AG09309 (cell line): Measurements from ENCODE around the gene ATP8B2.
"Not testable (repeated sequence)": the region's sequence is repeated elsewhere in the genome, so short reads cannot be mapped to it uniquely, and the experiment has no call there.

Experiments used
- DNase-seq: peaks from one replicate; pipeline ENCODE4 v3.0.0-alpha.2; 2010; ENCODE audit warnings: low read depth
- H3K4me3 ChIP-seq: 2 replicates; pipeline ENCODE4 v1.5.1; 2011; ENCODE audit warnings: mild to moderate bottlenecking, low read depth, low read length, moderate library complexity; ENCODE audit not compliant: control insufficient read depth
- TF ChIP-seq, protein P1 (sequence below): IDR thresholded peaks from 2 replicates; pipeline ENCODE4 v1.5.1; 2011; ENCODE audit warnings: mild to moderate bottlenecking, low read depth, low read length, inconsistent platforms; ENCODE audit not compliant: insufficient read depth, control insufficient read depth; ENCODE audit errors: missing control alignments

The ATP8B2 gene

DNA sequence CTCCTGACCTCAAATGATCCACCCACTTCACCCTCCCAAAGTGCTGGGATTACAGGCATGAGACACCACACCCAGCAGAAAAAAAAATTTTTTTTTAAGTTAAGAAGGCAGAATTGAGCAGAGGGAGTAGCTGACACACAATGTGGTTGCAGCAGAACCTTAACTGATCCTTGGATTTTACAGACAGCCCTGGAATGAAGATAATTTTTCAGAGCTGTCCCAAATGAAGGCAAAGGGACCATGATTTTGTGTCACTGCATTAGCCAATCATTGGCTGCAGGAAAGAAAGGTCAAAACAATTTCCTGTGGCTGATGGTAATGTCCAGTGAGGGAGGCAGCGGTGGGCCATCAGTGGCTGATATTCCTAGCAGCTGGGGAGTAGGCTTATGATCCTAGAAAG lies 23.7 kb upstream of the ATP8B2 start:
- TF ChIP-seq, protein P1, sequence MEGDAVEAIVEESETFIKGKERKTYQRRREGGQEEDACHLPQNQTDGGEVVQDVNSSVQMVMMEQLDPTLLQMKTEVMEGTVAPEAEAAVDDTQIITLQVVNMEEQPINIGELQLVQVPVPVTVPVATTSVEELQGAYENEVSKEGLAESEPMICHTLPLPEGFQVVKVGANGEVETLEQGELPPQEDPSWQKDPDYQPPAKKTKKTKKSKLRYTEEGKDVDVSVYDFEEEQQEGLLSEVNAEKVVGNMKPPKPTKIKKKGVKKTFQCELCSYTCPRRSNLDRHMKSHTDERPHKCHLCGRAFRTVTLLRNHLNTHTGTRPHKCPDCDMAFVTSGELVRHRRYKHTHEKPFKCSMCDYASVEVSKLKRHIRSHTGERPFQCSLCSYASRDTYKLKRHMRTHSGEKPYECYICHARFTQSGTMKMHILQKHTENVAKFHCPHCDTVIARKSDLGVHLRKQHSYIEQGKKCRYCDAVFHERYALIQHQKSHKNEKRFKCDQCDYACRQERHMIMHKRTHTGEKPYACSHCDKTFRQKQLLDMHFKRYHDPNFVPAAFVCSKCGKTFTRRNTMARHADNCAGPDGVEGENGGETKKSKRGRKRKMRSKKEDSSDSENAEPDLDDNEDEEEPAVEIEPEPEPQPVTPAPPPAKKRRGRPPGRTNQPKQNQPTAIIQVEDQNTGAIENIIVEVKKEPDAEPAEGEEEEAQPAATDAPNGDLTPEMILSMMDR: no peak
- H3K4me3 ChIP-seq: no peak overlapping the region
- no peak for DNase-seq

DNA sequence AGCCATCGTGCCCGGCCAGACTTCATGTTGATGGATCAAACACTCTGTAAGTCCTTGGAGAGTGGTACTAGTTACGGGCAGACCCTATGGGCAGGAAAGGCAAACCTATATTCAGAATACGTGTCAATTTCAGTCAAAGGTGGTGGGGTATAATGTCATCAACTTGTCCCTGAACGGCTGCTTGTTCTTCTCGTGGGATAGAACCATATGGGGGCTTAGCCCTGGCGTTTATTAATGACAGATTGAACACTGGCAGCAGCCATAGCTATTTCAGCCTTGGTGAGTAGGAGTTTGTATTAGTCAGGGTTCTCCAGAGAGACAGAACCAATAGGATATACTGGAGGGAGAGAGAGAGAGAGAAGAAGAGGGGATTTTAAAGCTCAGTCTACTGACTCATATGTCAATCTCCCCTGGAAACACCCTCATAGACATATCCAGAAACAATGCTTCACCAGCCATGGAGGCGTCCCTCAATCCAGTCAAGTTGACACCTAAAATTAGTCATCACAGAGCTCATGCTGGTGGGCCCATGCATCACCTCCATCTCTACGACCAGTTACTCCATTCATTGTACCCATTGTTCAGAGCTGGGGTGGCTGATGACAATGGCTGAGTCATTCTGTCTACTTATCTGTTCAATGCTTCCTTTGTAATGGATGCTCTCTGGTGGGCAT lies 20.5 kb upstream of the ATP8B2 start:
- DNase-seq: no peak
- TF ChIP-seq, protein P1: no peak

DNA sequence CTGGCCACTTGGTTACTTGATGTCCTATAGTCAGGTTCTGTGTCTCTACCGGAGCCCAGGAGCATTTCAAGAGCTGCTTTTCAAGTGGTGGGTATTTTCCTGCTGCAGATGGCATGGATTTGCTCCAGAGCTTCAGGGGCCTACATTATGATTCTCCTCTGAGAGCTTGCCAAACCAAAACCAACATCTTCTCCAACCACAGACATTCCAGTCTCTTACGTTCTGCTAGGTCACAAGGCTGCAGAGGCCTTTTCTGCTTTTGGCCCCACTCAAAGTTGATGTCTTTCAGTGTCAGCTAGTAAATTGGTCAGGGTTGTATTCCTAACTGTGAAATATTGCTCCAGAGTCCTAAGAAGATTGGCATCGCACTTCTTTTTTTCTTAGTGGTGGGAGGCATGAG lies 19.2 kb upstream of the ATP8B2 start:
- DNase-seq: no peak
- H3K4me3 ChIP-seq: no peak overlapping the region
- TF ChIP-seq, protein P1: no peak

More for the DNA sequence above, 20.5 kb upstream of the ATP8B2 start:
- no peak overlapping the region for H3K4me3 ChIP-seq

DNA sequence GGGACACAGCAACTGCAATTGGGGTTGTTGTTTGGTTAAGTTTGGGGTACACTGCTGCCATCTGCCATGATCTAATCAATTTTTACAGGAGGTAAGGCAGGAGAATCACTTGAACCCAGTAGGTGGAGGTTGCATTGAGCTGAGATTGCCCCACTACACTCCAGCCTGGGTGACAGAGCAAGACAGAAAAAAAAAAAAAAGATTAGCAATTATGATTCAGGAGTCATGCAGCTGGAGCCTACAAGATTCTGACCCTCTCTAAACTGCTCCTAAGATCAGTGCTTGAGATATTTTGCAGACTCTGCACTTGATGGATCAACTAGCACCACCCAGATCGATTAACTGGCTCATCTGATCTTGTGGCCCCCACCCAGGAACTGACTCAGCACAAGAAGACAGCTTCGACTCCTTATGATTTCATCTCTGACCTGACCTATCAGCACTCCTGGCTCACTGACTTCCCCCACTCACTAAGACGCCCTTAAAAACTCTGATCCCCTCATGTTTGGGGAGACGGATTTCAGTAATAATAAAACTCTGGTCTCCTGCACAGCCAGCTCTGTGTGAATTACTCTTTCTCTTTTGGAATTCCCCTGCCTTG lies 17.6 kb upstream of the ATP8B2 start:
- H3K4me3 ChIP-seq, DNase-seq: not testable (repeated sequence)

DNA sequence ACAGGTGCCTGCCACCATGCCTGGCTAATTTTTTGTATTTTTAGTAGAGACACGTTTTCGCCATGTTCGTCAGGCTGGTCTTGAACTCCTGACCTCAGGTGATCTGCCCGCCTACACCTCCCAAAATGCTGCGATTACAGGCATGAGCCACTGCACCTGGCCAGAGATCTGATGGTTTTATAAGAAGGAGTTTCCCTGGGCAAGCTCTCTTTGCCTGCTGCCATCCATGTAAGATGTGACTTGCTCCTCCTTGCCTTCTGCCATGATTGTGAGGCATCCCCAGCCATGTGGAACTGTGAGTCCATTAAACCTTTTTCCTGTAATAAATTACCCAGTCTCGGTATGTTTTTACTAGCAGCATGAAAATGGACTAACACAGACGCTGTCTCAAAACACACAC lies 16.2 kb upstream of the ATP8B2 start:
- not testable (repeated sequence) for DNase-seq

DNA sequence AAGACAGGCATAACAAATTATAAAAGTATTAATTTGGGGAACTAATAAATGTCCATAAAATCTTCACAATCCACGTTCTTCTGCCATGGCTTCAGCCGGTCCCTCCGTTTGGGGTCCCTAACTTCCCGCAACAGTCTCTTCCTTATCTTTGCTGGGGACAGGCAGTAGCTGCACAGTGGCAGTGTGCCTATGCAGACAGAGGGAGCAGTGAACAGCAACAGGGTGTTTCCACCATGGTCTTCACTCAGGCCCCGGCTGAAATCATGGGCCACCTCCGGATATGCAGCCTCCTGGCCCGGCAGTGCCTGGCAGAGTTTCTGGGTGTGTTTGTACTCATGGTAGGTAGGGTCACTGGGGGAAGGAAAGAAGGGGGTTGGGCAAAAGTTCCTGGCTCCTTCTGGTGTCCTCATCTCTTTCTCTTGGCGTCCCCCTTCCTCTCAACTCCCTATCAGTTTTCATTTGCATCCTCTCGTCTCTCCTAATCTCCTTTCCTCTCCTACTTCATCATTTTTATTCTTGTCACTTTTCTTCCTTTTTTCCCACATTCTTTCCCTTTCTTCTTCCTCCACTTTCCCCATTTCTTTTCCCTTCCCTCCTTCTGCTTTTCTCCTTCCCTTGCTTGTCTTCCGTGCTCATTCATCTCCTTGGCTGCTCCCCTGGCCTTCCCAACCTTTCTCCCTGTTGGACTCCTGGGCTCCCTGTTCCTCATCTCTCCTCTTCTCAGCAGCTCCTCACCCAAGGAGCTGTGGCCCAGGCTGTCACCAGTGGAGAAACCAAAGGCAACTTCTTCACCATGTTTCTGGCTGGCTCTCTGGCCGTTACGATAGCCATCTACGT lies 12.9 kb upstream of the ATP8B2 start:
- DNase-seq, H3K4me3 ChIP-seq: not testable (repeated sequence)

More for the DNA sequence above, 16.2 kb upstream of the ATP8B2 start:
- H3K4me3 ChIP-seq: not testable (repeated sequence)

DNA sequence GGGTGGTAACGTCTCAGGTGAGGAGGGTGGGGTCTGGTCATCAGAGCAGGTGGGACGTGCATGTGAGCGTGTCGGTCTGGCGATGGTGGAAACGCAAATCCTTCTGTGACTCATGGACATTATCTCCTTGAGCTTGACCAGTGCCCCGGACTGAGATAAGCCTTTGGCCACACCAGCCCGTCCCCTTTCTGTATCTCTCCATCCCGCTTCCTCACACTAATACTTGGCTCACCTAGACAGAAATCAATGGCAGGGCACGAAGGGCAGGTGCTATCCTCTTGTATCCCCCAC lies 12.3 kb upstream of the ATP8B2 start:
- TF ChIP-seq, protein P1: no peak
- no peak for DNase-seq

DNA sequence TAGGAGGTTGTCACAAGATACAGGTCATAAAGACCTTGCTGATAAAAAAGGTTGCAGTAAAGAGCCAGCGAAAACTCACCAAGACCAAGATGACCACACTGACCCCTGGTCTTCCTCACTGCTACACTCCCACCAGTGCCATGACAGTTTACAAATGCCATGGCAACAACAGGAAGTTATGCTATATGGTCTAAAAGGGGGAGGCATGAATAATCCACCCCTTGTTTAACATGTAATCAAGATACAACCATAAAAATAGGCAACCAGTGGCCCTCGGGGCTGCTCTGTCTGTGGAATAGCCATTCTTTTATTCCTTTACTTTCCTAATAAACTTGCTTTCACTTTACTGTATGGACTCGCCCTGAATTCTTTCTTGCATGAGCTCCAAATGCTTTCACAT lies 11.1 kb upstream of the ATP8B2 start:
- not testable (repeated sequence) for DNase-seq, H3K4me3 ChIP-seq

More for the DNA sequence above, 12.3 kb upstream of the ATP8B2 start:
- no peak overlapping the region for H3K4me3 ChIP-seq
